SH-SY5Y (cell line): ENCODE measurements around the gene CD300LF.

Experiments
- GATA2 ChIP-seq: IDR thresholded peaks from 2 replicates; pipeline ENCODE4 v1.6.1; 2011; ENCODE audit warnings: mild to moderate bottlenecking, low read depth, low read length
- GATA3 ChIP-seq: IDR thresholded peaks from 2 replicates; pipeline ENCODE4 v1.6.1; 2011; ENCODE audit warnings: low read depth, mild to moderate bottlenecking, low read length, moderate library complexity

DNA sequence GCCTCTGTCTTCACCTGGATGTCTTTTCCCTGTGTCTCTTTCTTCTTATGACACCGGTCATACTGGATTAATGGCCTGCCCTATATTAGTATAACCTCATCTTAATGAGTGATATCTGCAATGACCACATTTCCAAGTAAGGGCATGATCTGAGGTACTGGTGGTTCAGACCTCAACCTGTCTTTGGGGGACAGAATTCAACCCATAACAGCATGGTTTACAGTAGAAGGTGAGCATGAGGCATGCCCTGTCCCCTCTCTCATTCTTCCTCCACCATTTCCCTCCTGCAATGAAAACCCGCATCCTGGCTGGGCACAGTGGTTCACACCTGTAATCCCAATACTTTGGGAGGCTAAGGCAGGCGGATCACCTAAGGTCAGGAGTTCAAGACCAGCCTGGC is 21.5 kb upstream of the CD300LF start:
- TF ChIP-seq GATA3 (no peak), GATA2 (no peak)
